ENCODE data around the gene ASXL2.

Gene ASXL2

GRCh38 chr2:25685741-25686140 lies 192.5 kb downstream of the ASXL2 start:
- no peak for DNase-seq (ENCODE audit: low read depth)

- DNase-seq (ENCODE audit: low read depth) = no peak
These were observed 193.5 kb downstream of the ASXL2 start for GRCh38 chr2:25684577-25685473.
